NCI-H82 treated with DMSO at 0.1 percent for 48 hours (cell line): ENCODE measurements around the gene PSMC3IP.
A peak's percentile ranks its signal among the peaks of the same experiment; 100 is the strongest.
"Not testable (repeated sequence)": the region's sequence is repeated elsewhere in the genome, so short reads cannot be mapped to it uniquely, and the experiment has no call there.

Source experiments
- DNase-seq: peaks from one replicate; lab custom pipeline; 2025; ENCODE audit not compliant: unreplicated experiment; lab: John Stamatoyannopoulos, UW

Gene PSMC3IP

DNA sequence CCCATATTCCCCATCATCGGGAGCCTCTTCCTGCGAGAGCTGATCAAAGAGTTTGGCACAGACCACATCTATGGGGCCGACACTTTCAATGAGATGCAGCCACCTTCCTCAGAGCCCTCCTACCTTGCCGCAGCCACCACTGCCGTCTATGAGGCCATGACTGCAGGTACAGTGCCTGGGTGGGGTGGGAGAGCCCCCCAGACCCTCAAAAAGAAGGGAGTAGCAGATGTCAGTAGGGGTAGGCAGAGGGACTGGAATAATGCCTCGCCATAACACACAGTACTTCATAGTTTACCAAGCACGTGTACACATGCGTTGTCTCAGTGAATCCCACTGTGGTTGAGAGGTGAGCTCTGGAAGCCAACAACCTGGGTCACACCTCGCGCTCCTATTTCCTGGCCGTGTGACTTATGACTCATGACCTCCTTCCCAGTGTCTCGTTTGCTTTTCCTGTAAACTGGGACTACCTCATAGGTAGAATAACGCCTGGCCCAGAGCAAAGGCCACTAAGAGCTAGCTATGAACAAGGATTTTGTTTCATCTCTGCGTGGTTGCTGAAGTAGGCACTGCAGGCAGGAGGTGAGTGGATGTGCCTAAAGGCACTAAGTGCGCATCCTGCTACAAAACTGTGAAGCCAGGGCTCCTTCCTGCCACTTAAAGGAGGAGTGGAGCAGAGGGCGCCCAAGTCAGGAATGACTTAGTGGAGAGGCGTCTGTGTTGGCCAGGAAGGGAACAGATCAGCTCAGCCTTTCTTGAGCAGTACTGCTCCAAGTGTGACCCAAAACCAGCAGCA, 36.3 kb downstream of the PSMC3IP start:
- DNase-seq = no peak

DNA sequence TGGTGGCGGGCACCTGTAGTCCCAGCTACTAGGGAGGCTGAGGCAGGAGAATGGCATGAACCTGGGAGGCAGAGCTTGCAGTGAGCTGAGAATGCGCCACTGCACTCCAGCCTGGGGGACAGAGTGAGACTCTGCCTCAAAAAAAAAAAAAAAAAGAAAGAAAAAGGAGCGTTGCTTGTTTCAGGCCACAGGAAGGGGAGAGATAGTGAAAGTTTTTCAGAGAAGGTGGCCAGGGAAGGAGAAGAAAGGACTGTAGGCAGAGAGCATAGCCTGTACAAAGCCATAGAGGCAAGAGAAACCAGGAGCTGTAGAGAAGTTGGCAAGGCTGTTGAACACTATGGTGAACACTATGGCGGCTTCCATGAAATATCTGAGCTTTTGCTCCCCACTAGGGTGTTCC, 37.0 kb downstream of the PSMC3IP start:
- DNase-seq = not testable (repeated sequence)

DNA sequence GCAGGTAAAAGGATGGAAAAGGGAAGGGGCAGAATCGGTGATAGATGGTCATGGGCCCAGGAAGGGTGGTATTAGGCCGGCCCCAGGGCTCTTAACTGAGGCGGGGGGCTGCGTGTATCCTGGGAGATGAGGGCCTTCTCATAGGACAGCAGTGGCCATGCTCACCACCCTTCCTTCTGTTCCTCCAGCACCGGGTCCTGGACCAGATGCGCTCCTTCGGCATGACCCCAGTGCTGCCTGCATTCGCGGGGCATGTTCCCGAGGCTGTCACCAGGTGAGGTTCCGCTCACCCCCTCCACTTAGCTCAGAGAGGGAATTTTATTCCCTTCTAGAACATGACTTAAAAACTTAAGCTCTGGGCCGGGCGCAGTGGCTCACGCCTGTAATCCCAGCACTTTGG, 39.0 kb downstream of the PSMC3IP start:
- no peak for DNase-seq

DNA sequence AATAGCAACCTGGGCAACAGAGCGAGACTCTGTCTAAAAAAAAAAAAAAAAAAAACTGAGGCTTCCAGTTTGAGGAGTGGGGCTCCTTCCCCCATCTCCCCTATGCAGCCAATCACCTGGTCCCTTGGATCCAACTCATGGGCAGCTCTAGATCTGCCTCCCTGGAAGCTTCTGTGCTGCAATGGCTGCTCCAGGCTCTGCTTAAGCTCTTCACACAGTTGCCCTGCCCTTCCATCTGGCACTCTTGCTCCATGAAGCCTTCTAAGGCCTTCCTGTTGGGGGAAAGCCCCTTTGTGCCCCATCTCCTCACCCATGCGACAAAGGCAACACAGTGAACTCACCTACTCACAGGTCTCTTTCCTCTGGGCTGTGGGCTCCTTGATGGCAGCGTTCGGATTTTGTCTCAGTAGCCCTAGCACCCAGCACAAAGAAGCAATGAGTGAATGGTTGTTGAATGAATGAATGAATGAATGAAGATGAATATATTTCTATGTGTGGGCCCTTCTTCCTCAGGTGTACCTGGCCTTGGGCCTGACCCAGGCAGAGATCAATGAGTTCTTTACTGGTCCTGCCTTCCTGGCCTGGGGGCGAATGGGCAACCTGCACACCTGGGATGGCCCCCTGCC, 39.6 kb downstream of the PSMC3IP start:
- peak; percentile 5 for DNase-seq

- DNase-seq = no peak
Observed at GRCh38 chr17:42537156-42537805, 40.2 kb downstream of the PSMC3IP start.

DNA sequence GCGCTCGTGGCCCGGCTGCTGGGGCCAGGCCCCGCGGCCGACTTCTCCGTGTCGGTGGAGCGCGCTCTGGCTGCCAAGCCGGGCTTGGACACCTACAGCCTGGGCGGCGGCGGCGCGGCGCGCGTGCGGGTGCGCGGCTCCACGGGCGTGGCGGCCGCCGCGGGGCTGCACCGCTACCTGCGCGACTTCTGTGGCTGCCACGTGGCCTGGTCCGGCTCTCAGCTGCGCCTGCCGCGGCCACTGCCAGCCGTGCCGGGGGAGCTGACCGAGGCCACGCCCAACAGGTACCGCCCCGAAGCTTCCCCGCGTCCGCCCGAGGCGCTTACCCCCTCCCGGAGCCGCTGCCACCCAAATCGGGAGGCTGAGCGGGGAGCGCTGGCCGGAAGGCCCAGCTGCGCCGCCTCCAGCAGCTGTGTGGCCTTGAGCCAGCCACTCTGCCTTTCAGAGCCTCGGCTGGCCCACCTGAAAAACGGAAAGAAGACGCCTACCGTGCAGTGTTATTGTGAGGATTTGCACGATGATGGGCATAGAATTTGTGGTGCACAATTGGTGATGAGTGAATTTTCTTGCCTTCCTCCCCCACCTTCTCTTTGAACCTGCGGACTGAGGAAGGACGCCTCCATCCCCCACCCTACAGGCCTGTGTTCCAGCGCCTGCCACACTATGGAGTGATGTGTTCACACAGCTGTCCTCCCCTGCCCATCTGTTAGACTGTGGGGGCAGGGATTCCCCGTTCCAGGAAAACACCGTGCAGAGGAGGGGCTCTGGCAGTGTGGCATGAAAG, 41.0 kb downstream of the PSMC3IP start:
- DNase-seq = peak; percentile 43

DNA sequence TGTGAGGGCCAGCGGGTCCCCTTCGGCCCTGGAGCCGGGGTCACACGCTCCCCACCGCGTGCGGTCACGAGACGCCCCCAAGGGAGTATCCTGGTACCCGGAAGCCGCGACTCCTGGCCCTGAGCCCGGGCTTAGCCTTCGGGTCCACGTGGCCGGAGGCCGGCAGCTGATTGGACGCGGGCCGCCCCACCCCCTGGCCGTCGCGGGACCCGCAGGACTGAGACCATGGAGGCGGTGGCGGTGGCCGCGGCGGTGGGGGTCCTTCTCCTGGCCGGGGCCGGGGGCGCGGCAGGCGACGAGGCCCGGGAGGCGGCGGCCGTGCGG, 41.5 kb downstream of the PSMC3IP start, which contains the start of gene NAGLU:
TSS of gene NAGLU (plus strand) at position 194 of the 324 bp plus-strand sequence. CDS start at position 226, 32 bp downstream.
- DNase-seq = peak; percentile 78

DNA sequence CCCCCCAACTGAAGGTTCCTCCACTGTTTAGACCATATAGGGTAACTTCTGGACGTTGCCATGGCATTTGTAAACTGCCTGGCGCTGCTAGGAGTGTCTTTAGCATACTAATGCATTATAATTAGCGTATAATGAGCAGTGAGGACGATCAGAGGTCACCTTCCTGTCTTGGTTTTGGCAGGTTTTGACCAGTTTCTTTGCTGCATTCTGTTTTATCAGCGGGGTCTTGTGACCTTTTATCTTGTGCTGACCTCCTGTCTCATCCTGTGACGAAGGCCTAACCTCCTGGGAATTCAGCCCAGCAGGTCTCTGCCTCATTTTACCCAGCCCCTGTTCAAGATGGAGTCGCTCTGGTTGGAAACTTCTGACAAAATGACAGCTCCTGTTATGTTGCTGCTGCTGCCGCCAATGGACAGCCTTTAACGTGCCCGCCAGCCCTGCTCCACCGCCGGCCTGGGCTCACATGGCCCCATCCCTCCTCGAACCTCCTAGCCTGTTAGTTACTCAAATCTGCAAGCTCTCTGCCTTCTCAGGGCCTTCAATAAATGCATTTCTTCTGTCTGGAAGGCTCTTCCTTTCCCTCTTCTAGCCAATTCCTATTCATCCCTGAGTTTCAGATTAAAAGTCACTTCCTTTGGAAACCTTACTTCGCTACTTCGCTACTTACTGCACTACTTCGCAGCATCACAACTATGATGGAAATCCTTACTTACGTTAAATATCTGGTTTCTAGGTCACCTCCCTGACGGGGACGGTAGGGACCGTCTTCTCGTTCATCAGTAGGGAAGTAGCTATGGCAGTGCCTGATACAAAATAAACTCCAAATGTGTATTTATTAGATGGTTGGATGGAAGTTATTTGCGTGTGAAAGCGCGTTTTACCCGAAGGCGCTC, 42.1 kb downstream of the PSMC3IP start:
- DNase-seq = no peak

DNA sequence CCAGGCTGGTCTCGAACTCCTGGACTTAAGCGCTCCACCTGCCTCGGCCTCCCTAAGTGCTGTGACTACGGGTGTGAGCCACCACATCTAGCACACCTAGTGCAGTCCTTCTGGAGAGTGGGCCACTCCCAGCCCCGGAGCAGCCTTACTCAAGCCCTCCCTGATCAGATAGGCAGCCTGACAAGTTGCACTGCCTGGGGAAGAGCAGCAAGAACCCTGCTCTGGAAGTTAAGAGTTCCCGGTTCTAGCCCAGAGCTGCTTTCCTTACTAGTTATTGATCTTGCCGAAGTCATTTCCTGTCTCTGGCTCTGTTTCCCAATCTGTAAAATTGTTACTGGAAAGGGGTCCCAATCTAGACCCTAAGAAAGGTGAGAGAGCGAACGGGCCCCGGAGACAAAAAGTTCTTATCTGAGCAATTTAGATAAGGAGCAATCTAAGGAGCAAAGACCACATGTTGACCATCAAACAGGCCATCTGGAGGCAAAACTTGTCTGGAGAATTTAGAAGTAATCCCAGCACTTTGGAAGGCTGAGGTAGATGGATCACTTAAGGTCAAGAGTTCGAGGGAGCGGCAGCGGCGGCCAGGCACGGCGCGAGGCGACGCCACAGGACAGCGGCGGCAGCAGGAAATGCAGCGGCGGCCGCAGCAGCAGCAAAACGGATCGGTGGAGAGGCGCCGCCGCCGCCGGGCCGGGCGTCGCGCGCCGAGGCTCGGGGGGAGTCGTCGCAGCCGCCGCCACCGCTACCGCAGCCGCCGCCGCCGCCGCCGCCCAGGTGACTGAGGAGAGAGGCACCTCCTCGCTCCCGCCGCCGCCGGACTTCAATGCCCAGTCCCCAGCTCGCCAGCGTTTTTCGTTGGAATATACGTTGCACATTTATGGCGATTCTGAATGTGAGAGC, 45.8 kb downstream of the PSMC3IP start:
- DNase-seq = peak; percentile 31

DNA sequence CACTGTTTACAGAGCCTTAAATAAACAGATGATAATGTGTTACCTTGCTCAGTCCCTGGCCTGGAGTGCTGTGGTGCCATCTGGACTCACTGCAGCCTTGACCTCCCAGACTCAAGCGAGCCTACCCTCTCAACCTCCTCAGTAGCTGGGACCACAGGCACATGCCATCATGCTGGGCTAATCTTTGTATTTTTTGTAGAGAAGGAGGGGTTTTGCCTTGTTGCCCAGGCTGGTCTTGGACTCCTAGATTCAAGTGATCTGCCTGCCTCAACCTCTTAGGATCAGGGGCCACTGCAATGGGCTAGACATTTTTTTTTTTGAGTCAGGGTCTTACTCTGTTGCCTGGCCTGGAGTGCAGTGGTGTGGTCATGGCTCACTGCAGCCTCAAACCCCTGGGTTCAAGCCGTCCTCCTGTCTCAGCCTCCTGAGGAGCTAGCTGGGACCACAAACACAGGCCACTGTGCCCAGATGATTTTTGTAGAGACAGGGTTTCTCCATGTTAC, 46.5 kb downstream of the PSMC3IP start:
- DNase-seq = peak; percentile 3

DNA sequence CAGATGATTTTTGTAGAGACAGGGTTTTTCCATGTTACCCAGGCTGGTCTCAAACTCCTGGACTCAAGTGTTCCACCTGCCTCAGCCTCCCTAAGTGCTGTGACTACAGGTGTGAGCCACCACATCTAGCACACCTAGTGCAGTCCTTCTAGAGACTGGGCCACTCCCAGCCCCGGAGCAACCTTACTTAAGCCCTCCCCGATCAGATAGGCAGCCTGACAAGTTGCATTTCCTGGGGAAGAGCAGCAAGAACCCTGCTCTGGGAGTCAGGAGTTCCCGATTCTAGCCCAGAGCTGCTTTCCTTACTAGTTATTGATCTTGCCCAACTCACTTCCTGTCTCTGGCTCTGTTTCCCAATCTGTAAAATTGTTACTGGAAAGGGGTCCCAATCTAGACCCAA, 48.5 kb downstream of the PSMC3IP start:
- no peak for DNase-seq

GRCh38 chr17:42527932-42528331, 49.6 kb downstream of the PSMC3IP start:
- no peak for DNase-seq

DNA sequence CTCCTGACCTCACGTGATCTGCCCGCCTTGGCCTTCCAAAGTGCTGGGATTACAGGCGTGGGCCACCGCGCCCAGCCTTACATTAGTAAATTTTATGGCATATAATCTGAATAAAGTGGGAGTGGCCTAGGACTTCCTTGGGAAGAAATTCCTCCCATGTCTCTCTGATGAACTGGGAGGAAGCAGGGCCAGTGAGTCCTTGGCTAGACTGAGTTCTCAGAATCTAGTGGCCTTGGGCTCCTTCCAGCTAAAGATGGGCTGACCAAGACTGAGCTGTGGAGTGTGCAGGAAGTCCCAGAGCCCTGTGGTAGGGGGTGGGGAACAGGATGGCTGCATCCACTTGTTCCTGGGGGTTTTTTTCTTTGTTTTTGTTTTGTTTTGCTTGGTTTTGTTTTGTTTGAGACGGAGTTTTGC, 51.5 kb downstream of the PSMC3IP start:
- DNase-seq = no peak

DNA sequence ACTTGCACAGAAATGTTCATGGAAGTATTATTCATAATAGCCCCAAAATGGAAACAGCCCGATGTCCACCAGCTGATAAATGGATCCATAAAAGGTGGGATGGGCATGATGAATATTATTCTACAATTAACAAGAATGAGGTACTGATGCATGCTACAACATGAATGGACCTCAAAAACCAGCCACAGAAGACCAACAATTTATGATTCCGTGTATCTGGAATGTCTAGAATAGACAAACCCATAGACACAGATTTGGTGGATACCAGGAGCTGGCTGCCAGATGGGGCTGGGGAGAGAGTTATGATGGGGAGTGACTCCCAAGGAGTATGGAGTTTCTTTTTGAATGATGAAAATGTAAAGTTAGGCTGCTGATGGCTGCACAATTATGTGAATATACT, 52.3 kb downstream of the PSMC3IP start:
- no peak for DNase-seq

DNA sequence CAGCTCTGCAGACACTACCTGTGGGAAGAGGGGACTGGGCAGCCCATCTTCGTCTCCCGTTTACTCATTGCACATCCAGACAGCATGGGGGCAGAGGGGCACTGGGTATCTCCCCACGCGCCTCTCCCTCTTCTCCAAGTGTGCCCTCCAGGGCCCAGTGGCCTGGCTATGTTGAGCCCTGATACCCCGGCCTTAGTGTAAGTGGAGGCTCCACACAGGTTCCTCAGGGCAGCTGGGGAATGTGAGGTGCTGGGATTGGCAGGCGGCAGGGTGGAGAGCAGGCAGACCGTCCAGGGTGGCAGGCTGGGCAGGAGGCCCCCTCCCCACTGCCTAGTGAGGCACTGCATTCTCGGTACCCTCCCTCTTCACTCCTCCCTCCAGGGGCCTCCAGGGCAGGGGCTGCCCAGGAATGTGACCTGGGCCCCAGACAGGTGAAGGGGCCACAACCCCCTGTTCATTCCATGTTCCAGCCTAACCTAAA, 54.7 kb downstream of the PSMC3IP start:
- DNase-seq = no peak
